Psoas muscle (tissue), 8 donors: Measurements from ENCODE around the gene PREX1. TPM values are rescaled to one million over a fixed set of nuclear protein-coding genes. Genes with fewer than 3 reads are reported as not detected.

ENCODE experiments used
- ATAC-seq, 4 donors: fragments of 200-7000 bp; cut with Tn5 transposase; one replicate each; pipeline ENCODE4 v1.9.1; 2020; ENCODE audit warnings: moderate library complexity in 3 of 4, mild to moderate bottlenecking in 2 of 4
- DNase-seq, 2 donors: peaks; one replicate each; pipeline ENCODE4 v3.0.0-alpha.2; 2020
- H3K27ac ChIP-seq: fragments of 200-600 bp; one replicate; pipeline ENCODE4 v1.8.0; 2022
- H3K27me3 ChIP-seq, 3 donors: fragments of 200-600 bp in 1 of 3; one replicate each; pipeline versions ENCODE4 v1.6.1 to v1.8.0; 2013 to 2022; ENCODE audit warnings: low read length in 2 of 3, mild to moderate bottlenecking in 2 of 3, moderate library complexity in 1 of 3; ENCODE audit not compliant: insufficient read depth in 3 of 3
- H3K36me3 ChIP-seq, 2 donors: fragments of 200-600 bp in 1 of 2; one replicate each; pipeline versions ENCODE4 v1.6.1 to v1.8.0; 2013 to 2022; ENCODE audit warnings: low read depth in 1 of 2, mild to moderate bottlenecking in 1 of 2, moderate library complexity in 1 of 2; ENCODE audit not compliant: insufficient read depth in 1 of 2
- H3K4me1 ChIP-seq: fragments of 200-600 bp; one replicate; pipeline ENCODE4 v1.8.0; 2022
- H3K4me3 ChIP-seq: fragments of 200-600 bp; one replicate; pipeline ENCODE4 v1.8.0; 2022; ENCODE audit warnings: mild to moderate bottlenecking
- H3K9me3 ChIP-seq: fragments of 200-600 bp; one replicate; pipeline ENCODE4 v1.8.0; 2022
- CTCF ChIP-seq: fragments of 200-600 bp; IDR thresholded peaks from one replicate; pipeline ENCODE4 v1.8.0; 2022; ENCODE audit warnings: antibody characterized with exemption
- WGBS, 3 donors: extraction: QIAGEN DNeasy Blood & Tissue Kit; methylation state at CpG; one replicate each; pipeline versions ENCODE4 v1.1.6 to v1.1.7; 2013; 5-methylcytosine and 5-hydroxymethylcytosine counted together
- intact Hi-C, 2 donors: fragments of 100-400 bp; cut with DNase I; formaldehyde crosslinking; loops; one replicate each; pipeline versions ENCODE4 v1.11.0 to v1.14.2; 2022
- polyA plus RNA-seq, 3 donors: library from polyadenylated mRNA; stranded (reverse); fragments of 200-250 nt; gene quantifications; one replicate each; pipeline ENCODE4 v1.2.3, GENCODE V29; 2013
- total RNA-seq, 4 donors: library from RNA; stranded (reverse); fragmentation: NEBNext Ultra II Directional in 2 of 4; extraction: Animal tissue kit (Norgen Biotek cat#: 25700) in 2 of 4; gene quantifications; one replicate each; pipeline versions ENCODE4 v1.2.1 to v1.2.4, GENCODE V29; 2021 to 2023
- donor health status: healthy with polysubstance abuse.
- donor health status: DM: no; HTN: no; CAD: no; lungs with moderate emphysema.
- donor health status: Bipolar disorder and iron deficiency.
- donor health status: healthy.
- donor health status: DM: yes; HTN: yes; CAD: no.
- donor health status: DM: no; HTN: no; CAD: no.
- donor health status: DM: no; HTN: no; CAD: no.
- donor health status: DM: yes; HTN: yes; CAD: no.

PREX1 gene
- total and polyA plus RNA-seq, 7 donors = 2.5 to 8.3 (median 5.3) TPM

- Histone ChIP-seq H3K27ac (no peak overlapping the region), H3K27me3 (peaks cover 0 to 19% (median 0%) of the 10 kb centered on the region in 3 donors), H3K9me3 (no peaks in the 10 kb centered on the region), H3K36me3 (no peaks in the 10 kb centered on the region), H3K4me1 (no peaks in the 10 kb centered on the region), H3K4me3 (no peak overlapping the region)
- no peak for TF ChIP-seq CTCF
- intact Hi-C loops = no loop called here
- no peak for ATAC-seq
- 30 to 37% (median 36%) methylated on average over 9 of the region's 9 CpGs for WGBS, 3 donors
- peak in 1 of 2 donors; percentile 8 for DNase-seq
These were observed 224.5 kb downstream of the PREX1 start for GRCh38 chr20:48603116-48603818.

DNA sequence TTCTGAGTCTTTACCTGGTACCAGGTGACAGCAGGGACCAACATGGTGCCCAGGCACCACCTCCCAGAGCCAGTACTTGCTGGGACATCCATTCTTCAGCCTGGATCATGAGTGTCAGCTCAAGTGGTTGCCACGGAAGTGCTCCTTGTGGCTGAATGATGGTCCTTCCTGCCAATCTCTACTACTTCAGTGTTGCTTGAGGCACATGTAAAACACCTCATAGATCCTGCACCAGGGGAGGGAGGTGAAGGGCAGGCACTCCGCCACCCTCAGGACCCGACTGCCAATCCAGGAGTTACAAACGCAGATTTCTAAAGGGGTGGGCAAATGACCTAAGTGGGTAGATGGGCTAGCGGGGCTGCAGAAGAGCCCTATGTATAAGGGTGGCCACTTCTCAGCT is 226.0 kb downstream of the PREX1 start:
- no peak for TF ChIP-seq CTCF
- Histone ChIP-seq H3K4me1 (no peaks in the 10 kb centered on the region), H3K36me3 (no peaks in the 10 kb centered on the region), H3K27ac (no peak overlapping the region), H3K4me3 (no peak overlapping the region), H3K27me3 (peaks cover 0 to 19% (median 0%) of the 10 kb centered on the region in 3 donors), H3K9me3 (no peaks in the 10 kb centered on the region)
- no peak for ATAC-seq
- peak in 1 of 2 donors; percentile 14 for DNase-seq
- intact Hi-C loops = no loop called here
- 89 to 93% (median 90%) methylated on average over 5 of the region's 5 CpGs for WGBS, 3 donors

- H3K36me3 ChIP-seq = no peaks in the 10 kb centered on the region
- DNase-seq = peak in 1 of 2 donors; percentile 10
- no peak overlapping the region for H3K4me3 ChIP-seq
- H3K9me3 ChIP-seq = no peaks in the 10 kb centered on the region
- WGBS, 3 donors = 61 to 70% (median 69%) methylated on average over 10 of the region's 10 CpGs
- H3K27ac ChIP-seq = no peak overlapping the region
- H3K4me1 ChIP-seq = no peaks in the 10 kb centered on the region
- peaks cover 0 to 19% (median 0%) of the 10 kb centered on the region in 3 donors for H3K27me3 ChIP-seq
- TF ChIP-seq CTCF = no peak
- intact Hi-C loops = no loop called here
- no peak for ATAC-seq
These were observed 227.3 kb downstream of the PREX1 start for GRCh38 chr20:48600470-48600945.

DNA sequence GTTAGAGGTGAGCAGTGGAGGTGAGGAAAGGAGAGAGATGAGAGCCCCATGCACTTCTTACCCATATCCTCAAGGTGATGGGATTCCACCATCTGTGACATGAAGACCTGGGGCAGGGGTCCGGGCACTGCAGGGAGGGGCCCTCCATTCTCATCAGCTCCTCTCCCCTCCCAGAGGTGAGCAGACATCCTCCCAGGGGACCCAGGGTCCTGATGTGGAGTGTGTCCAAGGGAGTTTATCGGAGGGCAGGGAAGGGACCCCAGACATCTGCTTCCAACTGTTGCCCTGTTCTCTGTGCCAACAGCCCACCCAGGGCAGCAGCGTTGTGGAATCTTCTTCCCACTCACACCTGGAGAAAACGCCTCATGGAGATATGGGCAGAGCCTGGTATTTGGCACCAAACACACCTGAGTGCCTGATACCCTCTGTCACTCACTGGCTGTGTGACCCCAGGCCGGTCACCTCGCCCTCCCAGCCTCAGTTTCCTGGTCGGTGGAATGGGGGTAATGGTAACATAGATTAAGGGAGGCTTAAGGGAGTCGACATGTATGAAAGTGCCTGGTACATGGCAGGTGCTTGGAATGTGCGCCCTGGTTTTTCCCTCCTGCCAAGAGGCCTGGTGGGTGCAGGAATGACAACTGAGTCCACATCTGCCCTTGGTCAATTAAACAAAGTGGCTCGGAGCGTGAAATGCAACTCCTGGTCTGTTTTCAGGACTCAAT is 227.9 kb downstream of the PREX1 start:
- DNase-seq (peak in 1 of 2 donors; percentile 12), ATAC-seq (no peak)
- intact Hi-C loops = no loop called here
- WGBS, 3 donors = 74 to 77% (median 76%) methylated on average over 11 of the region's 11 CpGs
- no peak for TF ChIP-seq CTCF
- H3K4me1 ChIP-seq = no peaks in the 10 kb centered on the region
- no peak overlapping the region for H3K4me3 ChIP-seq
- no peaks in the 10 kb centered on the region for H3K9me3 ChIP-seq
- no peaks in the 10 kb centered on the region for H3K36me3 ChIP-seq
- peaks cover 0 to 19% (median 0%) of the 10 kb centered on the region in 3 donors for H3K27me3 ChIP-seq
- no peak overlapping the region for H3K27ac ChIP-seq
